Urothelium cell line (cell line): ENCODE results near the gene MAGEH1.
"Not testable (repeated sequence)": the region's sequence is repeated elsewhere in the genome, so short reads cannot be mapped to it uniquely, and the experiment has no call there.

Experiments
- DNase-seq: peaks from one replicate; pipeline ENCODE4 v3.0.0; 2011; ENCODE audit warnings: low spot score, mixed read lengths
- FAIRE-seq: peaks from 2 replicates; lab custom pipeline; 2011; peaks lifted over from hg19 to GRCh38; lab: Jason Lieb, UNC

MAGEH1 gene, protein sequence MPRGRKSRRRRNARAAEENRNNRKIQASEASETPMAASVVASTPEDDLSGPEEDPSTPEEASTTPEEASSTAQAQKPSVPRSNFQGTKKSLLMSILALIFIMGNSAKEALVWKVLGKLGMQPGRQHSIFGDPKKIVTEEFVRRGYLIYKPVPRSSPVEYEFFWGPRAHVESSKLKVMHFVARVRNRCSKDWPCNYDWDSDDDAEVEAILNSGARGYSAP

DNA sequence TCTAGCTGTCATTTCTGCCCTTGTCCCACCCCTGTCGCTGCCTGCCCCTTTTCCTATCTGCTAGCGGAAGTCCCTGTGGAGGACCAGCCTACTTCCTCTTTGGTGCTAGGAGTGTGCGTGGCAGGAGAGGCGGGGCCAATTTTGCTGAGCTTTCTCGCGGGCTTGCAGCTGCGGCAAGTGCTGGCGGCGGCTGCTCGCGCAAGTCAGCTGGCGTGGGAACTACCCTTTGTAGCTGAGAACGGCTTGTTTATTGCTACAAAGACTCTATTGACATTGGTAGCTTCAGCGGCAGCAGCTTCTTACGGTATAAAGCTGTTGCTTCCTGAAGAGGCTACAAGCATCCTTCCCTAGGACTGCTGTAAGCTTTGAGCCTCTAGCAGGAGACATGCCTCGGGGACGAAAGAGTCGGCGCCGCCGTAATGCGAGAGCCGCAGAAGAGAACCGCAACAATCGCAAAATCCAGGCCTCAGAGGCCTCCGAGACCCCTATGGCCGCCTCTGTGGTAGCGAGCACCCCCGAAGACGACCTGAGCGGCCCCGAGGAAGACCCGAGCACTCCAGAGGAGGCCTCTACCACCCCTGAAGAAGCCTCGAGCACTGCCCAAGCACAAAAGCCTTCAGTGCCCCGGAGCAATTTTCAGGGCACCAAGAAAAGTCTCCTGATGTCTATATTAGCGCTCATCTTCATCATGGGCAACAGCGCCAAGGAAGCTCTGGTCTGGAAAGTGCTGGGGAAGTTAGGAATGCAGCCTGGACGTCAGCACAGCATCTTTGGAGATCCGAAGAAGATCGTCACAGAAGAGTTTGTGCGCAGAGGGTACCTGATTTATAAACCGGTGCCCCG lies at the start of gene MAGEH1:
TSS of gene MAGEH1 (plus strand) at position 138 of the 843 bp plus-strand sequence. CDS start at position 386, 248 bp downstream.
- no peak for FAIRE-seq
- DNase-seq = peak; percentile 77

GRCh38 chrX:55427079-55427478 lies 24.8 kb upstream of the MAGEH1 start:
- FAIRE-seq, DNase-seq: not testable (repeated sequence)

- FAIRE-seq, DNase-seq: not testable (repeated sequence)
Measured at GRCh38 chrX:55443468-55443867, 8.5 kb upstream of the MAGEH1 start.

DNA sequence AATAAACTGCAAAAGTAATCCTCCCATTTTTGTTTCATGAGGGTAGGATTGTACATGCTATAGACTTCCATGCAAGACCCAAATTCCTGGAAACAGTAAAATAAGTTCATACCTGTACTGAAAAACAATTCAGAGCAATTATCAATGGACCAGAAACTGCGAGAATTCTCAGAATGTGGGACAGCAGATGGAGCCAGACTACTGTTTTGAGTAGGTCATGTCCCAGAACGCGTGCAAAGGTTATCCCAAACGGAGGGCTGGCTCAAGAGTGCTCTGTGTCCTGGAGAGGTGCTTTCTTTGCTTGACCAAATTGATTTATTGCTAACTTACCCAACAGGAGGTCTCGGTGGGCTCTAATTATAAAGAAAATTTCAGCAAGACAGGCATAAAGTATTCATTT lies 1.7 kb upstream of the MAGEH1 start:
- FAIRE-seq = no peak
- DNase-seq = peak; percentile 14

- no peak for DNase-seq
- no peak for FAIRE-seq
Measured at GRCh38 chrX:55451141-55451540, 786 bp upstream of the MAGEH1 start.

- DNase-seq = no peak
- no peak for FAIRE-seq
Measured at GRCh38 chrX:55451626-55451989, 319 bp upstream of the MAGEH1 start.

GRCh38 chrX:55452833-55453124 lies 852 bp downstream of the MAGEH1 start:
- no peak for FAIRE-seq

GRCh38 chrX:55455708-55456107 lies 3.8 kb downstream of the MAGEH1 start:
- DNase-seq, FAIRE-seq: not testable (repeated sequence)

More at GRCh38 chrX:55452833-55453124, 852 bp downstream of the MAGEH1 start:
- DNase-seq = peak; percentile 1

DNA sequence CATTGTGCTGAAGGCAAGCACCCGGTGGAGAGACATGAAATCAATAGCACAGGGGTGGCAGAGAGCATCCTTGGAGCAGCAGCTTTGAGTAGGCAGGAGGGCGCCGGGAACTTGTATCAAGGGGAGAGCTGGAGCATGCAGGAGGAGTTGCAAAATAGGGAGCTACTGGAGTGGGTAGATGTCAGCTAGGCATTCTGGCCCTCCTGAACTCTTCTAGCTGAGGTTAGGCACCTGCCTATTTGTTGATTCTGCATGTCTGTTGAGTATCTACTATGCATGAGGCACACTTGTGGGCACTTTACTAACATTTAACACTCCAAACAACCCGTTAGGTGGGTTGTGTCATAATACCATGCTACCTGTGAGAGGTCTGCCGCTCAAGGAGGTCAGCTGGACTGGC lies 7.5 kb downstream of the MAGEH1 start:
- not testable (repeated sequence) for DNase-seq, FAIRE-seq

DNA sequence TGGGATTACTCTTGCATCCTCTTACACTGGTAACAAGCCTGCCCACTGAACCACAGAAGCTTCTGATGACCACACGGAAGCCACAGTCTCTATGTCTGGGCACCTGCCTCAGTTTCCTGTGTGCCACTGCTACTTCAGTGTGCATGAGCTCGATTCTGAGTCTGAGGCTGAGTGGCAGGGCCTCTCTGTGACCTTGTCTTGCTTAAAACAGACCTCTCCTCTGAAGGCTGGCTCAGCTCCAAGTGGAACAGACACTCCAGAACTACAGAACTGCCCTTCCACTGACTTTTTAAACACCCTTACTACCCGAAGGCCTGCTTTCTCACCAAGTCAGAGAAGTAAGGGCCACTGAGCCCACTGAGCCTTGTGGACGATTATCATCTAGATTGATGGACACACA lies 8.0 kb downstream of the MAGEH1 start:
- not testable (repeated sequence) for DNase-seq, FAIRE-seq

DNA sequence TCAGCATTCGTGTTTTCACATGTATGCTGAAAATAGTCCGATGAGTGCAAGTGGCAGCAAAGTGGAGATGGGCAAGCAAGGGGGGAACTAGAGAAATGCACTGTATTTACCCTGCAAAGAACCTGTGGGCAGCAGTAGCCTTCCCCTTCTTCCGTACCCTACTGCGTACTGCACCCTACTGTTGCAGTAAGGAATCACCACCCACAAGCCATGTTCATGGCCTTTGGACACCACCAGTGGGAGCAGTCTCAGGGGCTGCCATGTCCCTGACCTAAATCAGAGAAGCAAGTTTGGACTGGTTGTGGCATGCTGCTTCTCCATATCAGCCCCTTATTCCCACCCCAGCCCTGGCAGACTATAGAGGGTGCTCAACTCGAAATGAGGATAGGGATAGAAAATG lies 12.1 kb downstream of the MAGEH1 start:
- not testable (repeated sequence) for FAIRE-seq, DNase-seq

- FAIRE-seq, DNase-seq: not testable (repeated sequence)
Measured at GRCh38 chrX:55465108-55465507, 13.2 kb downstream of the MAGEH1 start.

GRCh38 chrX:55465791-55466190 lies 13.9 kb downstream of the MAGEH1 start:
- not testable (repeated sequence) for FAIRE-seq, DNase-seq

DNA sequence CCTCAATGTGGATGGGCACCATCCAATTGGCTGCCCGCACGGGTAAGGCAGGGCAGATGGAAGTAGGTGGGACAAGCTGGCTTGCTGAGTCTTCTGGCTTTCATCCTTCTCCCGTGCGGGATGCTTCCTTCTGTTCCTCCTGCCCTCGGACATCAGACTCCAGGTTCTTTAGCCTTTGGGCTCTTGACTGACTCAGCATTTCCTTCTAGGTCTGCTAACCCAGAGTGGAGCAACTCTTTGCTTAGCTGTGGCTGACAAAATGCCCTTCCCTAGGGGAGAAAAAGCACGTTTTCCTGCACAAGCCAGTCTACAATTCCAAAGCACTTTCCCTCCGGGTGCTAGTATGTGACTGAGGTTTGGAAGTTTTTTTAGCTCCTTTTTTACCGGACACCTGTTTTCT lies 28.0 kb downstream of the MAGEH1 start:
- not testable (repeated sequence) for FAIRE-seq, DNase-seq

DNA sequence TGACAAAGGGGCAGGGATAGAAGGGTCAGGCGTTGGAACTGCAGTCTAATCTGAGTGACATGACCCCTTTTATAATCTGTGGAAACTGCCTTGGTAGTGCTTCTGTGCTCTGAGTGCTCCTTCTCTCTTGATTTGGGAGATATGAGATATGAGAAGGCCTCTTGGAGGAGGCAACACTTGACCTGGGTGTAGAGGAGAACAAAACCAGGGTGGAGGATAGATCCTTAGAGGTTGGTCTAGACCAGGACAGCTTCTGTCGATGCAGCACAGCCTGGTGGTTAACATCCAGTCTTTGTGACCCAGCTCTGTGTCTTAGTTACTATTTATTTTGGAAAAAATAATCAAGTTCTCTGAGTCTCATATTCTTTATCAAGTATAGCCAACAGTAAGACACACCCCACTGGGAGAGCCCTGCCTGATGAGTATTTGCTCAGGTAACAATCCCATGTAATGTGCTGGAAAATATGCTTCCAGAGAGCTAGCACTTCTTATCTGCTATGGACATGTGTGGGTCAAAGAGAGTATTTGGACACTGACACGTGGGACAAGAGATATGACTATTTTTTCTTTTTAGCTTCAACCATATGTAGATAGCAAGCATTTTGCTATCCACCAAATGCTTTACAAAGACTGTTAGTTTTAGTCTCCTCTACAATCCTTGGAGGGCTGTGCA lies 28.6 kb downstream of the MAGEH1 start:
- DNase-seq (no peak), FAIRE-seq (no peak)

- DNase-seq (no peak), FAIRE-seq (no peak)
Measured at GRCh38 chrX:55484948-55485347, 33.0 kb downstream of the MAGEH1 start.

DNA sequence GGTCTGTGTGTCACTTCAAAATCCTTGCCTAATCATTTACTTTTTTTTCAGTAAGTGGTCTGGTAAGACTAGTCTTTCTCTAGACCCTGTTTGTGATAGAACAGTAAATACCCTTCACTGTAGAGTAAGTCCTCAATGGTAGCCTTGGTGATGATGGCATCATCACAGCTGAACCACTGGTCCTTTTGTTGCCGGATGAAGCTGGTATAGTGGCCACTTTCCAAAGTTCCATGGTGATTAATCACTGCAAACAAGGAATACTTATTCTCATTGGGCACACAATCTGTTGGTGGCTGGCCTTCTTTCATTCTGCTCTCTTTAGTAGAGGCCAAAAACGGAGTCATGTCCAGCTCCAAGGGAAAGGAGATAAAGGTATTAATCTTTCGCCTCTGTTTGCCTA lies 34.8 kb downstream of the MAGEH1 start:
- DNase-seq (peak; percentile 14), FAIRE-seq (no peak)

- FAIRE-seq = no peak
Measured at GRCh38 chrX:55487143-55487542, 35.2 kb downstream of the MAGEH1 start.

GRCh38 chrX:55488006-55488592 lies 36.2 kb downstream of the MAGEH1 start:
- FAIRE-seq = no peak
- no peak for DNase-seq

More at GRCh38 chrX:55487143-55487542, 35.2 kb downstream of the MAGEH1 start:
- DNase-seq = no peak

DNA sequence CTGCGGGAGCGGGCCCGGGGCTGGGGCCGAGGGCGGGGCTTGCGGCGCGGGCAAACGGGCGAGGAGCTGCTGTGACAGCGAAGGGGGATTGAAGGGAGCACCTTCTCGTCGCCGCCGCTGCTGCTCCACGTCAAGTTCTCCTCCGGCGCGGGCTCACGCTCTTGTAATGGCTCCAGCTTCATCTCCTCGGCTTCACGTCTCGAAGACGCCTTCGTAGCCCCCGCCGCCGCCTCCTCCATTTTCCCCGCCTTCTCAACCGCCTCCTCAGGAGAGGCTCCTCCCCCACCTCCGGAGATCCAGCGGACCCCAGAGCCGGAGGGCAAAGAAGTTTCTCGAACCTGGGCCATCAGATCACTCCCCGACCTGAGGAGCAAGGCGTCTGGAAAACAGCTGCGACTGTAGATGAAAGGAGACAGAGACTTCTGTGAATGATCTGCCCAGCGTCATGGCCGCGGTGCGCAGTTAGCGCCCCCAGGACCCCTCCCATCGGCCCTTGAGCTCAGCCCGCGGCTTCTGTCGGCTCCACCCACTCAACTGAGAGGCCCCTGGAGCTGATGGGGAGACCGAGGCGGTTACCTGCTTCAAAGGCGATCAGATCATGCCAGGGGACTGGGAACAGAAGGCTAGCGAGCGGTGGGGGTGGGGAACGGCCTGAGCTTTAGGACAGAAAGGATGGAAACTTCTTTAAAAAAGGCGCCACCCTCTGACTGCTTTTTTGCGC lies 36.8 kb downstream of the MAGEH1 start:
- DNase-seq (peak; percentile 75), FAIRE-seq (no peak)
